AG09319 (cell line): ENCODE data around the gene TNFRSF14.

Experiments
- DNase-seq: peaks from one replicate; pipeline ENCODE4 v3.0.0-alpha.2; 2010; ENCODE audit warnings: low read depth; ENCODE audit errors: extremely low read depth
- CTCF ChIP-seq: IDR thresholded peaks from 2 replicates; pipeline ENCODE4 v1.5.1; 2011; ENCODE audit warnings: low read depth, mild to moderate bottlenecking, inconsistent platforms, low read length, moderate library complexity

TNFRSF14 gene

GRCh38 chr1:2590233-2591141, 34.3 kb downstream of the TNFRSF14 start:
- TF ChIP-seq CTCF = no peak
- no peak for DNase-seq

GRCh38 chr1:2591233-2591580, 35.0 kb downstream of the TNFRSF14 start:
- no peak for DNase-seq
- TF ChIP-seq CTCF = no peak

- TF ChIP-seq CTCF = no peak
- DNase-seq = no peak
Observed at GRCh38 chr1:2591581-2592261, 35.5 kb downstream of the TNFRSF14 start.

DNA sequence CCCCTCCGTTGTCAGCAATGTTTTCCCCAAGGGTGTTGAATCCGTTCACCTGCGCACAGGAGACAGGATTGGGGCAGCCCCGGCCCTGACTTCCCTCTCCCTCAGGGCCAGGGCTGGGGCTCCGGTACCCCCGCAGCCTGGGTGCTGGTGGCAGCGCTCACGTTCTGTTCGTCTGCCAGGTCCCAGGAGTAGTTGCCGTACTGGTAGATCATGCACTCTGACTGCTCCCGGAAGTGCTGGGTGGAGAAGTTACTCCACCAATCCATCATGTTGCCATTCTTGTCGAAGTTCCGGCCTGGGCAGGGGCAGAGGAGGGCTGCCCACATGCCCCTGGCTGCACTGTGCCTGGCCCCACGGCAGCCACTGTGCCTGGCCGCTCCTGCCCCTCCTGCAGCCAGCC, 36.5 kb downstream of the TNFRSF14 start:
- DNase-seq = no peak

DNA sequence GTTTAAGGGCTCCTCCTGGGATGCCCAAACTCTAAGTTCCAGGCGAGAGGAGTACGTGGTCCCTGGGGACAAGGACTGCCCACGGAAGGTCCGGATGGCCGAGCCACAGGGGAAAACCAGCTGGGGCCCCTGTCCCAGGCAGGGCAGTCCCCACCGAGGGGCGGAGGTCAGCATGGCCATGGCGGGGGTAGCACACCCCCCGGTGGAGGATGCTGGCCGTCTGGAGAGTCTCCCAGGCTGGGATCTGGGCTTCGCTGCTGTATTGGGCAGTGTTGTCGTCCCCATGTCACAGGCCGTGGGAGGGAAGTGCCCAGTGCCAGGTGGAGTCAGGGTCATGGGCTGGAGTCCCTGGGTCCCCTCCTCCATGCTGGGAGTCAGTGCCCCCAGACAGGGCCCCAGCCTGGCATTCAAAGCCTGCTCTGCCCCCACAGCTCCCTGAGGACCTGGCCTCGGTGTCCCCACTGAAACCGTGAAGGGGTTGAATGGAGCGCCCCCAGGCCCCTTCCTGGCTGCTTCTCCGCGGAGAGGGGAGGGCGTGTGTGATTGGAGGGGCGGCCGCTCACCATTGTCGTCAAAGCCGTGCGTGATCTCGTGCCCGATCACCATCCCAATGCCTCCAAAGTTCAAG, 37.2 kb downstream of the TNFRSF14 start:
- TF ChIP-seq CTCF = no peak
- DNase-seq = no peak

More for the DNA sequence above, 36.5 kb downstream of the TNFRSF14 start:
- no peak for TF ChIP-seq CTCF

GRCh38 chr1:2594001-2594640, 38.0 kb downstream of the TNFRSF14 start:
- no peak for DNase-seq
- TF ChIP-seq CTCF = no peak

GRCh38 chr1:2594641-2595131, 38.5 kb downstream of the TNFRSF14 start:
- TF ChIP-seq CTCF = no peak
- DNase-seq = no peak
